Testis (tissue), 2 donors: ENCODE results near the gene PTPRU.

Experiments
- CTCF ChIP-seq, 3 experiments: fragments of 450-650 bp in 2 of 3; fragments of 200-600 bp in 1 of 3; sonication (generic) in 1 of 3; IDR thresholded peaks; one replicate each; pipeline ENCODE4 v1.5.1; 2016 to 2019; ENCODE audit warnings: antibody characterized with exemption in 3 of 3, mild to moderate bottlenecking in 2 of 3, moderate library complexity in 1 of 3
- POLR2A ChIP-seq: fragments of 450-650 bp; IDR thresholded peaks from one replicate; pipeline ENCODE4 v1.6.1; 2017; ENCODE audit warnings: antibody characterized with exemption, mild to moderate bottlenecking, moderate library complexity

GRCh38 chr1:29335573-29335972 lies 99.3 kb downstream of the PTPRU start:
- TF ChIP-seq CTCF (IDR thresholded peaks at IDR 0.05) (no peak), POLR2A (no peak)
